Astrocyte (in vitro differentiated cells and primary cell): ENCODE measurements around the gene GALNT17. TPM values are rescaled to one million over a fixed set of nuclear protein-coding genes. Genes with fewer than 3 reads are reported as not detected.

Experiments
- DNase-seq: peaks from one replicate; pipeline ENCODE4 v3.0.0-alpha.2; 2010; ENCODE audit warnings: low read depth
- FAIRE-seq: peaks from 2 replicates; lab custom pipeline; 2011; peaks lifted over from hg19 to GRCh38; lab: Jason Lieb, UNC
- H2AFZ ChIP-seq: 2 replicates; pipeline ENCODE4 v1.6.0; 2012; ENCODE audit warnings: low read depth, low read length, inconsistent platforms
- H3K27ac ChIP-seq: 2 replicates; pipeline ENCODE4 v1.5.1; 2011; ENCODE audit warnings: low read depth, low read length, inconsistent platforms
- H3K27me3 ChIP-seq: 2 replicates; pipeline ENCODE4 v1.6.0; 2011; ENCODE audit warnings: low read length, inconsistent platforms; ENCODE audit not compliant: insufficient read depth
- H3K36me3 ChIP-seq: 2 replicates; pipeline ENCODE4 v1.5.1; 2011; ENCODE audit warnings: low read length, inconsistent platforms; ENCODE audit not compliant: insufficient read depth
- H3K4me1 ChIP-seq: 2 replicates; pipeline ENCODE4 v1.5.1; 2011; ENCODE audit warnings: low read length, inconsistent platforms; ENCODE audit not compliant: insufficient read depth
- H3K4me2 ChIP-seq: 2 replicates; pipeline ENCODE4 v1.6.0; 2012; ENCODE audit warnings: low read length, inconsistent platforms
- H3K4me3 ChIP-seq: 2 replicates; pipeline ENCODE4 v1.5.1; 2011; ENCODE audit warnings: low read depth, mild to moderate bottlenecking, low read length, inconsistent platforms; ENCODE audit not compliant: insufficient read depth
- H3K79me2 ChIP-seq: 2 replicates; pipeline ENCODE4 v1.6.0; 2012; ENCODE audit warnings: mild to moderate bottlenecking, low read length, inconsistent platforms; ENCODE audit not compliant: insufficient read depth
- H3K9ac ChIP-seq: 2 replicates; pipeline ENCODE4 v1.6.0; 2012; ENCODE audit warnings: mild to moderate bottlenecking, low read length, inconsistent platforms
- H3K9me3 ChIP-seq: 2 replicates; pipeline ENCODE4 v1.5.1; 2012; ENCODE audit warnings: low read depth, mild to moderate bottlenecking, low read length, inconsistent platforms; ENCODE audit not compliant: insufficient read depth
- H4K20me1 ChIP-seq: 2 replicates; pipeline ENCODE4 v1.6.0; 2012; ENCODE audit warnings: low read length, inconsistent platforms; ENCODE audit not compliant: insufficient read depth
- H3K27ac Mint-ChIP-seq: one replicate; pipeline ENCODE4 v1.8.0; 2021; ENCODE audit warnings: mild to moderate bottlenecking, mixed read lengths; ENCODE audit not compliant: unreplicated experiment
- H3K27me3 Mint-ChIP-seq: one replicate; pipeline ENCODE4 v1.8.0; 2021; ENCODE audit warnings: low read depth, mixed read lengths; ENCODE audit not compliant: unreplicated experiment
- H3K36me3 Mint-ChIP-seq: one replicate; pipeline ENCODE4 v1.8.0; 2021; ENCODE audit warnings: low read depth, mixed read lengths; ENCODE audit not compliant: unreplicated experiment
- H3K4me1 Mint-ChIP-seq: one replicate; pipeline ENCODE4 v1.8.0; 2021; ENCODE audit warnings: low read depth, mixed read lengths; ENCODE audit not compliant: unreplicated experiment
- H3K4me3 Mint-ChIP-seq: one replicate; pipeline ENCODE4 v1.8.0; 2021; ENCODE audit warnings: mild to moderate bottlenecking, moderate library complexity, mixed read lengths; ENCODE audit not compliant: unreplicated experiment
- H3K9me3 Mint-ChIP-seq: one replicate; pipeline ENCODE4 v1.8.0; 2021; ENCODE audit warnings: mild to moderate bottlenecking, mixed read lengths; ENCODE audit not compliant: unreplicated experiment
- EZH2 ChIP-seq: IDR thresholded peaks from 2 replicates; pipeline ENCODE4 v1.6.1; 2012; ENCODE audit warnings: mild to moderate bottlenecking, low read length, inconsistent platforms; ENCODE audit not compliant: insufficient read depth
- total RNA-seq: library from RNA; stranded (reverse); gene quantifications from 2 replicates; pipeline ENCODE4 v1.2.1, GENCODE V29; 2021
- TF ChIP-seq, protein P1 (sequence below): IDR thresholded peaks from 2 replicates; pipeline ENCODE4 v1.5.1; 2011; ENCODE audit warnings: low read depth, mild to moderate bottlenecking, inconsistent platforms, low read length, moderate library complexity; ENCODE audit not compliant: insufficient read depth

GALNT17 gene
- total RNA-seq, 1 donor from 2014 or later, result 7.8 TPM

DNA sequence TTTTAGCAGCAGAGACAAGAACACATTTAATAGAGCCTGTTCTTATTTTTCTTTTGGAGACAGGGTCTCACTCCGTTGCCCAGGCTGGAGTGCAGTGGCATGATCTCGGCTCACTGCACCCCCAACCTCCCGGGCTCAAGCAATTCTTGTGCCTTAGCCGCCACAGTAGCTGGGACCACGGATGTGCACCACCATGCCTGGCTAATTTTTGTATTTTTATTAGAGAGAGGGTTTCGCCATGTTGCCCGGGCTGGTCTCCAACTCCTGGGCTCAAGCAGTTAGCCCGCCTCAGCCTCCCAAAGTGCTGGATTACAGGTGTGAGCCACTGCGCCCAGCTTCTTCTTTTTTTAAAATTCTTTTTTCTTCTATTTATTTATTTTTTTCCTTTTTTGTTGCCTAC lies 23.3 kb downstream of the GALNT17 start:
- Histone ChIP-seq H3K4me3 (no peak overlapping the region), H3K9ac (no peak overlapping the region), H3K9me3 (no peaks in the 10 kb centered on the region), H3K79me2 (no peaks in the 10 kb centered on the region), H3K36me3 (no peaks in the 10 kb centered on the region), H3K4me1 (no peaks in the 10 kb centered on the region), H2AFZ (no peak overlapping the region), H3K27me3 (no peaks in the 10 kb centered on the region), H4K20me1 (no peaks in the 10 kb centered on the region), H3K4me2 (no peak overlapping the region), H3K27ac (no peak overlapping the region)
- peaks cover 3% of the 10 kb centered on the region for H3K9me3 Mint-ChIP-seq
- DNase-seq, result no peak
- H3K4me3 Mint-ChIP-seq, result no peak overlapping the region
- no peaks in the 10 kb centered on the region for H3K36me3 Mint-ChIP-seq
- no peaks in the 10 kb centered on the region for H3K4me1 Mint-ChIP-seq
- H3K27ac Mint-ChIP-seq, result no peak overlapping the region
- no peak for FAIRE-seq
- TF ChIP-seq, protein P1, sequence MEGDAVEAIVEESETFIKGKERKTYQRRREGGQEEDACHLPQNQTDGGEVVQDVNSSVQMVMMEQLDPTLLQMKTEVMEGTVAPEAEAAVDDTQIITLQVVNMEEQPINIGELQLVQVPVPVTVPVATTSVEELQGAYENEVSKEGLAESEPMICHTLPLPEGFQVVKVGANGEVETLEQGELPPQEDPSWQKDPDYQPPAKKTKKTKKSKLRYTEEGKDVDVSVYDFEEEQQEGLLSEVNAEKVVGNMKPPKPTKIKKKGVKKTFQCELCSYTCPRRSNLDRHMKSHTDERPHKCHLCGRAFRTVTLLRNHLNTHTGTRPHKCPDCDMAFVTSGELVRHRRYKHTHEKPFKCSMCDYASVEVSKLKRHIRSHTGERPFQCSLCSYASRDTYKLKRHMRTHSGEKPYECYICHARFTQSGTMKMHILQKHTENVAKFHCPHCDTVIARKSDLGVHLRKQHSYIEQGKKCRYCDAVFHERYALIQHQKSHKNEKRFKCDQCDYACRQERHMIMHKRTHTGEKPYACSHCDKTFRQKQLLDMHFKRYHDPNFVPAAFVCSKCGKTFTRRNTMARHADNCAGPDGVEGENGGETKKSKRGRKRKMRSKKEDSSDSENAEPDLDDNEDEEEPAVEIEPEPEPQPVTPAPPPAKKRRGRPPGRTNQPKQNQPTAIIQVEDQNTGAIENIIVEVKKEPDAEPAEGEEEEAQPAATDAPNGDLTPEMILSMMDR, result no peak
- no peak for TF ChIP-seq EZH2
- peaks cover 3% of the 10 kb centered on the region for H3K27me3 Mint-ChIP-seq

DNA sequence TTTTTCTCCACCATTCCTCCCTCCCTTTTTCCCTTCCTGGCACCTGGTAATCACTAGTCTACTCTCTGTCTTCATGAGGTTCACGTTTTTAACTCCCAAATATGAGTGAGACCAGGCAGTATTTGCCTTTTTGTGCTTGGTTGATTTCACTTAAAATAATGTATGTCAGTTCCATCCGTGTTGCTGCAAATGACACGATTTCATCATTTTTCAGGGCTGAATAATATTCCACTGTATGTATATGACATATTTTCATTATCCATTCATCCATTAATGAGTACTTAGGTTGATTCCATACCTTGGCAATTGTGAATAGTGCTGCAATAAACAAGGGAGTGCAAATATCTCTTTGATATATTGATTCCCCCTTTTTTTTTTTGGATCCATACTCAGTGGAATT lies 25.8 kb downstream of the GALNT17 start:
- Histone ChIP-seq H3K4me1 (no peaks in the 10 kb centered on the region), H3K36me3 (no peaks in the 10 kb centered on the region), H3K27me3 (no peaks in the 10 kb centered on the region), H3K27ac (no peak overlapping the region), H4K20me1 (no peaks in the 10 kb centered on the region), H3K9ac (no peak overlapping the region), H2AFZ (no peak overlapping the region), H3K79me2 (no peaks in the 10 kb centered on the region), H3K4me3 (no peak overlapping the region), H3K9me3 (no peaks in the 10 kb centered on the region), H3K4me2 (no peak overlapping the region)
- Mint-ChIP-seq H3K36me3 (no peaks in the 10 kb centered on the region), H3K27ac (no peak overlapping the region), H3K27me3 (no peaks in the 10 kb centered on the region), H3K4me1 (no peaks in the 10 kb centered on the region), H3K4me3 (no peak overlapping the region), H3K9me3 (peaks cover 3% of the 10 kb centered on the region)
- no peak for DNase-seq
- no peak for TF ChIP-seq EZH2
- TF ChIP-seq, protein P1, result no peak
- FAIRE-seq, result no peak

DNA sequence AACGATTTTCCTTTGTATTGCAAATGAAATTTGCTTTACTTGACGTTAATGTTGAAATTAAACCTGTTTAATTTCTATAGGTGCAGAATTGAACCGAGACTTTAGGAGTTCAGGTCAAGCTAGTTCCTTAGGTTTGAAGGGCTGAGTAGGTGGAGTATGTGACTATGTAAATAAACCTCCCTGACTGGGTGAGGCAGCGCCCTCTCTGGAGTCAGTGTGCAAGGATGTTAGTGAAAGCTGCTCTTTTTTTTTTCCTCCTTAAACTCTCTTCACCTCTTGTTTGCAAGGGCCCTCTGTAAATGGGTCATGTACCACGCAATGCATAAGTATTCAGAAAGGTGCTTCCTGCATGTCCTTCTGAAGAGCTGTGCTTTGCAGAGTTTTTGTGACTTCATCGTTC lies 33.8 kb downstream of the GALNT17 start:
- DNase-seq (no peak), FAIRE-seq (no peak)
- no peak overlapping the region for H3K4me2 ChIP-seq
- no peak overlapping the region for H3K9ac ChIP-seq
- H3K27me3 ChIP-seq, result no peaks in the 10 kb centered on the region
- Mint-ChIP-seq H3K4me3 (no peak overlapping the region), H3K4me1 (no peaks in the 10 kb centered on the region), H3K36me3 (no peaks in the 10 kb centered on the region), H3K27ac (no peak overlapping the region), H3K9me3 (peaks cover 4% of the 10 kb centered on the region), H3K27me3 (no peaks in the 10 kb centered on the region)
- H3K36me3 ChIP-seq, result no peaks in the 10 kb centered on the region
- no peaks in the 10 kb centered on the region for H3K4me1 ChIP-seq
- no peaks in the 10 kb centered on the region for H3K79me2 ChIP-seq
- H4K20me1 ChIP-seq, result no peaks in the 10 kb centered on the region
- no peak overlapping the region for H2AFZ ChIP-seq
- no peak overlapping the region for H3K27ac ChIP-seq
- no peaks in the 10 kb centered on the region for H3K9me3 ChIP-seq
- no peak overlapping the region for H3K4me3 ChIP-seq
- TF ChIP-seq, protein P1, result no peak
- no peak for TF ChIP-seq EZH2
